Kidney capillary endothelial cell (primary cell): ENCODE results near the gene PEG3.

Source experiments
- DNase-seq: peaks from one replicate; pipeline ENCODE4 v3.0.0-alpha.2; 2018; ENCODE audit warnings: low spot score

Gene PEG3

DNA sequence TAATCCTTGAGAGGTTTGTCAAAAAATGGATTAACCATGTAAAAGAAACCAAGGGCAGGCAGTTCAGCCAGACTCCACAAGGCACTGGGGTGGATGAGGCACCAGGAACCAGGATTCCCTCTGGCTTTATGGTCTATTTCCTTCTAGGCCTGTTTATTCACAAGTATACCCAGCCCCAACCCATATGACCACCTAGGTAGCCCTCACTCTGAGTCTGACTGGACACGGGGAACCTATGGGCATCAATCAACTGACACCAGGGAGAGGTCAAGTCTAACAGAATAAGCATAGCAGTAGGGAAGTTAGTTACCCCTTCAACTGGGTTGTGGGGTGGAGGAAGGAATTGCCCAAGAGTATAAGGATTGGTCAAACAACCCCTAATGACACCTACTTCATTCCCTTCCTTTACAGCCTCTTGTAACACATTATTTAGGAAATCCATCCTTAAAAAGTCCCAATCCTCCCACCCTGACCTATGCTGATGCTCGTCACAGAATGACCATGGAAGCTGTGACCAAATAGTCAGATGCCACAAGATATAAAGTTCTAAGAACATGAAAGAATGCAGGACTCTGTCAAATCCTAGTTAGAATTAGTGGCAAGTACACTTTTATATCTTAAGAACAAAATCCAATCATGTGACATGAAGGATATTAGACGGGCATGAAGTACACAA lies 31.7 kb downstream of the PEG3 start:
- DNase-seq: no peak

DNA sequence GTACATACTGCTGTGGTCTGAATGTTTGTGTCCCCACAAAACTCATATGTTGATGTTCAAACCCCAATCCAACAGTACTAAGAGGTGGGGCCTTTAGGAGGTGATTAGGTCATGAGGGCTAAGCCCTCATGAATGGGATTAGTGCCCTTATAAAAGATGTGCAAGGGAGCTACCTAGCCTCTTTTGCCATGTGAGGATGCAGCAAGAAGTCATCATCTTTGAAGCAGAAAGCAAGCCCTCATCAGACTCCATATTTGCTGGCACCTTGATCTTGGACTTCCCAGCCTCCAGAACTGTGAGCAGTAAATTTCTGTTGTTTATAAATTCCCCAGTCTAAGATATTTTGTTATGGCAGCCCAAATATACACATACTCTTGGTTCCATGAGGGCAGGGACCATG lies 33.9 kb downstream of the PEG3 start:
- no peak for DNase-seq
